ENCODE measurements around the gene SLC44A2. TPM values are rescaled to one million over a fixed set of nuclear protein-coding genes. Genes with fewer than 3 reads are reported as not detected.

The SLC44A2 gene
- total RNA-seq, 2 donors from 2014 or later, result 47.5 to 56.4 TPM

- Histone ChIP-seq H3K9me3 (no peaks in the 10 kb centered on the region), H3K36me3 (replicated peaks in 1 of 2; ENCODE audit: insufficient read depth in 1 of 2, low read depth in 2 of 2) (peaks cover 41 to 67% of the 10 kb centered on the region in 2 donors), H3K4me3 (no peak overlapping the region), H3K27ac (no peak overlapping the region), H3K27me3 (no peaks in the 10 kb centered on the region), H3K4me1 (peaks cover 8% of the 10 kb centered on the region)
- DNase-seq (no peak), ATAC-seq (no peak)
- no peak for TF ChIP-seq CTCF (IDR thresholded peaks at IDR 0.05)
- TF ChIP-seq POLR2A (IDR thresholded peaks at IDR 0.05), result no peak
- intact Hi-C loops (cut with DNase I), result no loop called here
- 91% methylated on average over 18 of the region's 18 CpGs; no CpG with 5 or more reads in 1 of the 2 donors for WGBS, 2 donors
Observed at GRCh38 chr19:10679743-10680142, 54.4 kb downstream of the SLC44A2 start.

GRCh38 chr19:10680545-10681135 is 55.3 kb downstream of the SLC44A2 start:
- Histone ChIP-seq H3K4me1 (peaks cover 8% of the 10 kb centered on the region), H3K9me3 (no peaks in the 10 kb centered on the region), H3K36me3 (replicated peaks in 1 of 2; ENCODE audit: insufficient read depth in 1 of 2, low read depth in 2 of 2) (peaks cover 41 to 71% of the 10 kb centered on the region in 2 donors), H3K27me3 (no peaks in the 10 kb centered on the region), H3K27ac (no peak overlapping the region), H3K4me3 (no peak overlapping the region)
- intact Hi-C loops (cut with DNase I), result no loop called here
- DNase-seq (no peak), ATAC-seq (no peak)
- no peak for TF ChIP-seq CTCF (IDR thresholded peaks at IDR 0.05)
- WGBS, 2 donors, result 91 to 92% methylated on average over 8 to 15 of the region's 15 CpGs

DNA sequence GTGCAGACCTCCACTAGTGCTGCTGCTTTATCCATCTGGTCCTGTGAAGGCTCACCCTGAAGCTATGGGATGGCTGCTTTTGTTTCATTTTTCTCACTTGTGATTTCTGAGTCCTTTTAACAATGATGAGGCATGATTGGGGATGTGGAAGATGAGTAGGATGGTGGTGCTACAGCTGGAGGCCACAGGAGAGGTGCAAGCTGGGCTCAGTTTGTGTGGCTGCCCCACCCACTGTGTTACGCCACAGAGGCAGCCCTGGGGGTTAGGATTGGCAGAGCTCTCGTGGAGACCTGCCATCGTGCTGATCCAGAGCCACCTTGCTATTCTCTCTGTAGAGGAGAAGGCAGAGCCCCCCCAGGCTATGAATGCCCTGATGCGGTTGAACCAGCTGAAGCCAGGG is 56.3 kb downstream of the SLC44A2 start:
- no peaks in the 10 kb centered on the region for H3K9me3 ChIP-seq
- TF ChIP-seq CTCF (IDR thresholded peaks at IDR 0.05) (no peak), POLR2A (IDR thresholded peaks at IDR 0.05) (no peak)
- peaks cover 8% of the 10 kb centered on the region for H3K4me1 ChIP-seq
- intact Hi-C loops (cut with DNase I), result no loop called here
- no peak for DNase-seq
- no peak for ATAC-seq
- H3K36me3 ChIP-seq (replicated peaks in 1 of 2; ENCODE audit: insufficient read depth in 1 of 2, low read depth in 2 of 2), result peaks cover 41 to 76% of the 10 kb centered on the region in 2 donors
- WGBS, 2 donors, result 92% methylated on average over 3 to 4 of the region's 4 CpGs
- no peak overlapping the region for H3K27ac ChIP-seq
- no peak overlapping the region for H3K4me3 ChIP-seq
- no peaks in the 10 kb centered on the region for H3K27me3 ChIP-seq

GRCh38 chr19:10682397-10683063 is 57.2 kb downstream of the SLC44A2 start:
- H3K4me3 ChIP-seq, result no peak overlapping the region
- H3K4me1 ChIP-seq, result peaks cover 4% of the 10 kb centered on the region
- intact Hi-C loops (cut with DNase I), result no loop called here
- no peak for ATAC-seq
- H3K36me3 ChIP-seq (replicated peaks in 1 of 2; ENCODE audit: insufficient read depth in 1 of 2, low read depth in 2 of 2), result peaks cover 41 to 79% of the 10 kb centered on the region in 2 donors
- no peak overlapping the region for H3K27ac ChIP-seq
- DNase-seq, result no peak
- TF ChIP-seq POLR2A (IDR thresholded peaks at IDR 0.05) (no peak), CTCF (IDR thresholded peaks at IDR 0.05) (no peak)
- H3K9me3 ChIP-seq, result no peaks in the 10 kb centered on the region
- 87 to 98% methylated on average over 12 to 15 of the region's 15 CpGs for WGBS, 2 donors
- H3K27me3 ChIP-seq, result no peaks in the 10 kb centered on the region

DNA sequence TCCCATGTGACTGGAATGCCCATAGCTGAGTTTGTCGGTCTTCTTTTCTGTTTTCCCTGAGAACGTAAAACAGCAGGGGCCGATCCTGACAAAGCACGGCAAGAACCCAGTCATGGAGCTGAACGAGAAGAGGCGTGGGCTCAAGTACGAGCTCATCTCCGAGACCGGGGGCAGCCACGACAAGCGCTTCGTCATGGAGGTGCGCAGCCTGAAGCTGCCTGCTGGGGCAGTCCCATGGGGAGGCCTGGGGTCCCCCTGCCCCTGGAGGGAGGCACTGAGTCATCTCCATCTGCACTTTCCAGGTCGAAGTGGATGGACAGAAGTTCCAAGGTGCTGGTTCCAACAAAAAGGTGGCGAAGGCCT is 57.7 kb downstream of the SLC44A2 start:
- Histone ChIP-seq H3K27ac (no peak overlapping the region), H3K4me3 (no peak overlapping the region), H3K36me3 (replicated peaks in 1 of 2; ENCODE audit: insufficient read depth in 1 of 2, low read depth in 2 of 2) (peaks cover 41 to 79% of the 10 kb centered on the region in 2 donors), H3K4me1 (peaks cover under 1% of the 10 kb centered on the region), H3K27me3 (no peaks in the 10 kb centered on the region), H3K9me3 (no peaks in the 10 kb centered on the region)
- intact Hi-C loops (cut with DNase I), result no loop called here
- no peak for TF ChIP-seq CTCF (IDR thresholded peaks at IDR 0.05)
- TF ChIP-seq POLR2A (IDR thresholded peaks at IDR 0.05), result no peak
- no peak for DNase-seq
- 93 to 97% methylated on average over 15 of the region's 15 CpGs for WGBS, 2 donors
- ATAC-seq, result no peak

All from body of pancreas (tissue), 4 donors.